Natural killer cell (primary cell): ENCODE measurements around the gene POLG2. TPM values are rescaled to one million over a fixed set of nuclear protein-coding genes. Genes with fewer than 3 reads are reported as not detected.

ENCODE experiments used
- ATAC-seq, 3 donors: fragments of 150-1000 bp in 2 of 3; fragments of 200-7000 bp in 1 of 3; cut with Tn5 transposase; 1 replicate in 1 of 3; 2 replicates in 2 of 3; pipeline ENCODE4 v1.10.0; 2021; ENCODE audit warnings: mild to moderate bottlenecking in 2 of 3, moderate library complexity in 2 of 3
- DNase-seq, 2 donors: peaks; one replicate each; pipeline versions ENCODE4 v3.0.0 to v3.0.0-alpha.2; 2013 to 2021; ENCODE audit warnings: mixed read lengths in 1 of 2
- H3K27ac ChIP-seq: one replicate; pipeline ENCODE4 v1.5.1; 2013; ENCODE audit warnings: mild to moderate bottlenecking, low read length
- H3K27me3 ChIP-seq: one replicate; pipeline ENCODE4 v1.6.1; 2013; ENCODE audit warnings: low read length; ENCODE audit not compliant: control insufficient read depth, insufficient read depth
- H3K36me3 ChIP-seq: one replicate; pipeline ENCODE4 v1.6.1; 2013; ENCODE audit warnings: low read length; ENCODE audit not compliant: control insufficient read depth, insufficient read depth
- H3K4me1 ChIP-seq: one replicate; pipeline ENCODE4 v1.6.1; 2013; ENCODE audit warnings: low read length; ENCODE audit not compliant: control insufficient read depth, insufficient read depth
- H3K4me3 ChIP-seq: one replicate; pipeline ENCODE4 v1.5.1; 2013; ENCODE audit warnings: low read length
- H3K9me3 ChIP-seq: one replicate; pipeline ENCODE4 v1.6.1; 2013; ENCODE audit warnings: low read length; ENCODE audit not compliant: control insufficient read depth, insufficient read depth
- H3K27ac Mint-ChIP-seq, 2 donors: one replicate each; pipeline ENCODE4 v1.8.0; 2022; ENCODE audit warnings: mild to moderate bottlenecking in 2 of 2, mixed read lengths in 2 of 2, moderate library complexity in 1 of 2
- H3K27me3 Mint-ChIP-seq, 2 donors: one replicate each; pipeline ENCODE4 v1.8.0; 2022; ENCODE audit warnings: low read depth in 2 of 2, mixed read lengths in 2 of 2
- H3K36me3 Mint-ChIP-seq: one replicate; pipeline ENCODE4 v1.8.0; 2022; ENCODE audit warnings: mixed read lengths
- H3K4me1 Mint-ChIP-seq, 2 donors: one replicate each; pipeline ENCODE4 v1.8.0; 2022; ENCODE audit warnings: mixed read lengths in 2 of 2
- H3K4me3 Mint-ChIP-seq: one replicate; pipeline ENCODE4 v1.8.0; 2022; ENCODE audit warnings: mild to moderate bottlenecking, moderate library complexity, mixed read lengths
- H3K9me3 Mint-ChIP-seq, 2 donors: one replicate each; pipeline ENCODE4 v1.8.0; 2022; ENCODE audit warnings: mixed read lengths in 2 of 2
- WGBS: methylation state at CpG from one replicate; pipeline ENCODE4 v1.1.7; 2013; ENCODE audit warnings: missing lambda C conversion rate; ENCODE audit not compliant: insufficient coverage; 5-methylcytosine and 5-hydroxymethylcytosine counted together
- intact Hi-C: fragments of 100-400 bp; cut with micrococcal nuclease; formaldehyde crosslinking; loops from one replicate; pipeline ENCODE4 v1.14.2; 2022
- total RNA-seq, 4 donors: library from RNA; stranded (reverse); fragments of 120-200 nt in 1 of 4; gene quantifications; one replicate each; pipeline versions ENCODE4 v1.2.3 to v1.2.4, GENCODE V29; 2013 to 2022
- TF ChIP-seq, protein P1 (sequence below): fragments of 200-600 bp; IDR thresholded peaks from one replicate; pipeline ENCODE4 v1.8.0; 2022; ENCODE audit warnings: antibody characterized with exemption

Gene POLG2
- total RNA-seq, 3 donors from 2014 or later (not counting 1 experiment from before 2014, with no cell fraction given), result 34.7 to 65.3 (median 41.2) TPM

- no peaks in the 10 kb centered on the region for H3K4me1 ChIP-seq
- Mint-ChIP-seq H3K27ac (peak overlapping the region in 1 of 2 donors; percentile 10), H3K4me3 (no peak overlapping the region), H3K27me3 (no peaks in the 10 kb centered on the region), H3K36me3 (peaks cover 50% of the 10 kb centered on the region), H3K4me1 (no peaks in the 10 kb centered on the region), H3K9me3 (no peaks in the 10 kb centered on the region)
- H3K27me3 ChIP-seq, result no peaks in the 10 kb centered on the region
- no peak for ATAC-seq
- TF ChIP-seq, protein P1, sequence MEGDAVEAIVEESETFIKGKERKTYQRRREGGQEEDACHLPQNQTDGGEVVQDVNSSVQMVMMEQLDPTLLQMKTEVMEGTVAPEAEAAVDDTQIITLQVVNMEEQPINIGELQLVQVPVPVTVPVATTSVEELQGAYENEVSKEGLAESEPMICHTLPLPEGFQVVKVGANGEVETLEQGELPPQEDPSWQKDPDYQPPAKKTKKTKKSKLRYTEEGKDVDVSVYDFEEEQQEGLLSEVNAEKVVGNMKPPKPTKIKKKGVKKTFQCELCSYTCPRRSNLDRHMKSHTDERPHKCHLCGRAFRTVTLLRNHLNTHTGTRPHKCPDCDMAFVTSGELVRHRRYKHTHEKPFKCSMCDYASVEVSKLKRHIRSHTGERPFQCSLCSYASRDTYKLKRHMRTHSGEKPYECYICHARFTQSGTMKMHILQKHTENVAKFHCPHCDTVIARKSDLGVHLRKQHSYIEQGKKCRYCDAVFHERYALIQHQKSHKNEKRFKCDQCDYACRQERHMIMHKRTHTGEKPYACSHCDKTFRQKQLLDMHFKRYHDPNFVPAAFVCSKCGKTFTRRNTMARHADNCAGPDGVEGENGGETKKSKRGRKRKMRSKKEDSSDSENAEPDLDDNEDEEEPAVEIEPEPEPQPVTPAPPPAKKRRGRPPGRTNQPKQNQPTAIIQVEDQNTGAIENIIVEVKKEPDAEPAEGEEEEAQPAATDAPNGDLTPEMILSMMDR, result no peak
- H3K36me3 ChIP-seq, result peaks cover 83% of the 10 kb centered on the region
- no peaks in the 10 kb centered on the region for H3K9me3 ChIP-seq
- 98% methylated on average over 4 of the region's 5 CpGs for WGBS
- H3K4me3 ChIP-seq, result no peak overlapping the region
- intact Hi-C loops, result no loop called here
- DNase-seq, result no peak
- no peak overlapping the region for H3K27ac ChIP-seq
These were observed 32.4 kb upstream of the POLG2 start for GRCh38 chr17:64529221-64529620.

- Mint-ChIP-seq H3K36me3 (peaks cover 50% of the 10 kb centered on the region), H3K27me3 (no peaks in the 10 kb centered on the region)
- intact Hi-C loops, result no loop called here
These were observed 31.1 kb upstream of the POLG2 start for GRCh38 chr17:64527914-64528313.

DNA sequence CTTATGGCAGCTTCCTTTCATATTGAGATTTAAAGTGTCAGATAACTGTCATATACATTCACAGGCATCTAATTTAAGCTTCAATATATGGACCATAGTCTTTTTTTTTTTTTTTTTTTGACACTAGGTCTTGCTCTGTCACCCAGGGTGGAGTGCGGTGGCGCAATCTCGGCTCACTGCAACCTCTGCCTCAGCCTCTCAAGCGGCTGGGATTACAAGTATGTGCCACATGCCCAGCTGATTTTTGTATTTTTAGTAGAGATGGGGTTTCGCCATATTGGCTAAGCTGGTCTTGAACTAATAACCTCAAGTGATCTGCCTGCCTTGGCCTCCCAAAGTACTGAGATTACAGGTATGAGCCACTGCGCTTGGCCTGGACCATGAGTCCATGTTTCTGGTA is 23.5 kb upstream of the POLG2 start:
- TF ChIP-seq, protein P1, result no peak
- Mint-ChIP-seq H3K4me3 (no peak overlapping the region), H3K9me3 (no peaks in the 10 kb centered on the region), H3K27me3 (no peaks in the 10 kb centered on the region), H3K36me3 (peaks cover 18% of the 10 kb centered on the region), H3K4me1 (peaks cover 6 to 8% of the 10 kb centered on the region in 2 donors), H3K27ac (no peak overlapping the region)
- H3K9me3 ChIP-seq, result no peaks in the 10 kb centered on the region
- no peaks in the 10 kb centered on the region for H3K27me3 ChIP-seq
- intact Hi-C loops, result no loop called here
- H3K4me3 ChIP-seq, result no peak overlapping the region
- no peak overlapping the region for H3K27ac ChIP-seq
- peaks cover 74% of the 10 kb centered on the region for H3K36me3 ChIP-seq
- no peaks in the 10 kb centered on the region for H3K4me1 ChIP-seq
- WGBS, result 96% methylated on average over 6 of the region's 6 CpGs
- DNase-seq (no peak), ATAC-seq (no peak)

More at GRCh38 chr17:64527914-64528313, 31.1 kb upstream of the POLG2 start:
- Histone ChIP-seq H3K4me3 (no peak overlapping the region), H3K27ac (no peak overlapping the region), H3K4me1 (no peaks in the 10 kb centered on the region), H3K9me3 (no peaks in the 10 kb centered on the region), H3K36me3 (peaks cover 84% of the 10 kb centered on the region), H3K27me3 (no peaks in the 10 kb centered on the region)
- WGBS, result 94% methylated on average over 2 of the region's 2 CpGs
- H3K4me3 Mint-ChIP-seq, result no peak overlapping the region
- TF ChIP-seq, protein P1, result no peak
- peaks cover 0 to 5% of the 10 kb centered on the region in 2 donors for H3K4me1 Mint-ChIP-seq
- ATAC-seq, result no peak
- no peaks in the 10 kb centered on the region for H3K9me3 Mint-ChIP-seq
- DNase-seq, result no peak
- no peak overlapping the region for H3K27ac Mint-ChIP-seq

DNA sequence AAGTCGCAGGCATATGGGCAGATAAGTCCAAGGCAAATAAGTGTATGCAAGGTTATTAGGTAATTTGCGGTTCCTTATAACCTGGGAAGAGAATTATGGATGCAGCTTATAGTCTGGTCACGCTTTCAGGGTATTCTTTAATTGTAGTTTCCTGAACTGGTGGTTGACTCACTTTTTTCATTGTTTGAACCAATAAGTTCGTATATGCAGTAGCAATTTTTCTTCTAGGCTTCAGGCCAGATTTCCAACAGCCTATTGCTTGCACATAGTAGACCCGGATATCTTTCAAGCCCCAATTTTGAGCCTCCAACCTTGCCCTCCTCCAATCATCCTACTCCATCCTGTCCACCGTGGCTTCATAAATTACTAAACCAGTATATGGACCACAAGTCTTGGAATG is 22.7 kb upstream of the POLG2 start:
- no peak overlapping the region for H3K4me3 Mint-ChIP-seq
- TF ChIP-seq, protein P1, result no peak
- peaks cover 12 to 13% of the 10 kb centered on the region in 2 donors for H3K4me1 Mint-ChIP-seq
- intact Hi-C loops, result no loop called here
- H3K27ac Mint-ChIP-seq, result no peak overlapping the region
- no peak overlapping the region for H3K4me3 ChIP-seq
- no peaks in the 10 kb centered on the region for H3K9me3 Mint-ChIP-seq
- H3K27ac ChIP-seq, result no peak overlapping the region
- H3K27me3 Mint-ChIP-seq, result no peaks in the 10 kb centered on the region
- H3K36me3 Mint-ChIP-seq, result peaks cover 18% of the 10 kb centered on the region
- DNase-seq, result no peak
- no peaks in the 10 kb centered on the region for H3K4me1 ChIP-seq
- no peaks in the 10 kb centered on the region for H3K27me3 ChIP-seq
- WGBS, result 94% methylated on average over 6 of the region's 6 CpGs
- ATAC-seq, result no peak
- H3K36me3 ChIP-seq, result peaks cover 81% of the 10 kb centered on the region
- no peaks in the 10 kb centered on the region for H3K9me3 ChIP-seq
